ENCODE data around the gene AKAP13.

DNA sequence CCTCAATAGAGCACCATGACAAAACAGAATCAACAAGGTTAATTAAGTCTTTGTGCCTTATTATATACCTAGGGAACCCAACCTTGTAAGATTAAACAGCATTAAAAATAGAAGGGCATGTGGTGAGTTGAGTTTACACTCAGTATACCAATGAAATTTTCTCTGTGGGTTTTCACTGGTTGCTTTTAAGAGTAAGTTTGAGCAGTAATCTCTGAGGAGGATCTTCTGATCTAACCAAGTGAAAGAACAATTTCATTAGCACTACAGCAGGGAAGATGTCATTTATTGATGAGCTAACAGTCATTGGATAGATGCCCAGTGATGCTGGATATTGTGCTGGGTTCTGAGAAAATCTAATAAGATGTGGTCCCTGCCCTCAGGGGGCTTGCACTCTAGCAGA, 26.9 kb upstream of the AKAP13 start:
- no peak for TF ChIP-seq SPI1 (IDR thresholded peaks at IDR 0.05; ENCODE audit: low read depth, low read length)
- no peak for TF ChIP-seq POLR2A (IDR thresholded peaks at IDR 0.05; ENCODE audit: low read depth, low read length)

All from GM12891 (cell line).